ENCODE measurements around the gene DLX3. TPM values are rescaled to one million over a fixed set of nuclear protein-coding genes. Genes with fewer than 3 reads are reported as not detected.

Gene DLX3
- total RNA-seq, 1 experiment from 2014 or later = 1.2 TPM

DNA sequence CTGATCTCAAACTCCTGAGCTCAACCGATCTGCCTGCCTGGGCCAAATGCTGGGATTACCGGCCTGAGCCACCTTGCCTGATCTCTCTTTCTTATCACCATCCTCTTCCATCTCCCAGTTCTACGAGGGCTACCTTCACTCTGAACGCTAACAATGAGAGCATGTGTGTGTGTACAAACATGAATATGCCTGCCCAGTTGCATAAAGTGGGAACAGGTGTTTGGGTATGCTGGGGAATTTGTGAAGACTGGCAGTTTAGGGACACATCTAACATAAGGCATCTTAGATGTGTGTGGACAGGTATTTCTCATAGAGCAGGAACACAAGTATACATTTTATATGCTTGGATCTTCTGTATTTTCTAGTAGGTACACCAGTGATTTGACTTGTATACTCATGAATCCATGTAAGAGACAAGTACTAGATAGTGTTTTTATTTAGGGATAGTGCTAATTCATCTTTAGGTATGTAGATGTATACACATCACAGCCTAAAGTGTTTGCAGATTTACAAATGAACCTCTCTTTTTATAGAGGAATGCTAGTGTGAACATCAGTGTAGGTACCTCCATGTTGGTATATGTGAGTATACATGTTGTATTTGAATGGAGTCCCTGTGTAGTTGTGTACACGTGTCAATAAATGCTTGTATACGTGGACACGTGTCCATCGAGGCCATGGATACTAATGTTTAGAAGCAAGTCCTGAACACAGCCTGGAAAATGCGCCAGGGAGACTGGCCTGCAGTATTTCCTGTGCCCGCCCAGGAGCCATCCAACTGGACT, 27.2 kb downstream of the DLX3 start:
- H4K20me1 ChIP-seq (ENCODE audit: insufficient read depth) = no peaks in the 10 kb centered on the region
- no peaks in the 10 kb centered on the region for H3K9me2 ChIP-seq (ENCODE audit: insufficient read depth)
- CTCF ChIA-PET = no interaction called here
- no peaks in the 10 kb centered on the region for H3K9me3 ChIP-seq (ENCODE audit: insufficient read depth, low read depth)
- peak overlapping the region; percentile 74 for H3K4me2 ChIP-seq
- H3K4me3 ChIP-seq = peak overlapping the region; percentile 52
- TF ChIP-seq, protein P1, sequence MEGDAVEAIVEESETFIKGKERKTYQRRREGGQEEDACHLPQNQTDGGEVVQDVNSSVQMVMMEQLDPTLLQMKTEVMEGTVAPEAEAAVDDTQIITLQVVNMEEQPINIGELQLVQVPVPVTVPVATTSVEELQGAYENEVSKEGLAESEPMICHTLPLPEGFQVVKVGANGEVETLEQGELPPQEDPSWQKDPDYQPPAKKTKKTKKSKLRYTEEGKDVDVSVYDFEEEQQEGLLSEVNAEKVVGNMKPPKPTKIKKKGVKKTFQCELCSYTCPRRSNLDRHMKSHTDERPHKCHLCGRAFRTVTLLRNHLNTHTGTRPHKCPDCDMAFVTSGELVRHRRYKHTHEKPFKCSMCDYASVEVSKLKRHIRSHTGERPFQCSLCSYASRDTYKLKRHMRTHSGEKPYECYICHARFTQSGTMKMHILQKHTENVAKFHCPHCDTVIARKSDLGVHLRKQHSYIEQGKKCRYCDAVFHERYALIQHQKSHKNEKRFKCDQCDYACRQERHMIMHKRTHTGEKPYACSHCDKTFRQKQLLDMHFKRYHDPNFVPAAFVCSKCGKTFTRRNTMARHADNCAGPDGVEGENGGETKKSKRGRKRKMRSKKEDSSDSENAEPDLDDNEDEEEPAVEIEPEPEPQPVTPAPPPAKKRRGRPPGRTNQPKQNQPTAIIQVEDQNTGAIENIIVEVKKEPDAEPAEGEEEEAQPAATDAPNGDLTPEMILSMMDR (conservative IDR thresholded peaks at IDR 0.05) = no peak
- TF ChIP-seq EZH2 (IDR thresholded peaks at IDR 0.05; ENCODE audit: low read depth) = no peak
- H3K79me2 ChIP-seq (ENCODE audit: low read depth) = no peaks in the 10 kb centered on the region
- no peak for DNase-seq
- H2AFZ ChIP-seq = peak overlapping the region; percentile 64; the same call in 1 of the 2 replicates
- no peak overlapping the region for H3K27ac ChIP-seq
- H3K4me1 ChIP-seq (replicated peaks; ENCODE audit: insufficient read depth) = peaks cover 5% of the 10 kb centered on the region; the same call in 1 of the 2 replicates
- POLR2A ChIA-PET (ENCODE audit: unreplicated experiment) = no interaction called here
- BruUV-seq (replicated peaks) = no TSS peak
- no peaks in the 10 kb centered on the region for H3K36me3 ChIP-seq (ENCODE audit: low read depth)
- intact Hi-C loops (cut with micrococcal nuclease; ENCODE audit: unreplicated experiment) = no loop called here
- peaks cover 62% of the 10 kb centered on the region for H3K27me3 ChIP-seq (ENCODE audit: insufficient read depth, low read depth)
- H3F3A ChIP-seq (ENCODE audit: insufficient read depth, low read depth) = peaks cover 27% of the 10 kb centered on the region

DNA sequence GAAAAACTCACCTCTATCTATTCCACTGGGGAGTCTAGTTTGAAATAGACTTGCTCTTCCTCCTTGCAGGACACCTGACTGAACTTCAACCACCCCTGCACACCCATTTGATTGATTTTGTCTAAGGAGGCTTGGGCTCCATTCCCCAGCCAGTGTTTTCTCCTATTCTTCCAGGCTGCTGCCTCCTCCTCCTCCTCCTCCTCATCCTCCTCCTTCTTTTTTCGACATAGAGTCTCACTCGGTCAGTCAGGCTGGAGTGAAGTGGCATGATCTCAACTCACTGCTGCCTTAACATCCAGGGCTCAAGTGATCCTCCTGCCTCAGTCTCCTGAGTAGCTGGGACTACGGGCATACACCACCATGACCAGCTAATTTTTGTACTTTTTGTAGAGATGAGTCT, 27.8 kb downstream of the DLX3 start:
- ChIA-PET CTCF (interaction anchor here (0.5 kb wide), 1 partner anchor 57 kb away, joined by 4 read pairs; no protein-coding TSS in a partner anchor), POLR2A (ENCODE audit: unreplicated experiment) (no interaction called here)
- Histone ChIP-seq H2AFZ (no peak overlapping the region), H3K4me3 (no peak overlapping the region), H3K9me2 (ENCODE audit: insufficient read depth) (no peaks in the 10 kb centered on the region), H3F3A (ENCODE audit: insufficient read depth, low read depth) (peaks cover 27% of the 10 kb centered on the region), H3K36me3 (ENCODE audit: low read depth) (no peaks in the 10 kb centered on the region), H3K4me2 (no peak overlapping the region), H4K20me1 (ENCODE audit: insufficient read depth) (no peaks in the 10 kb centered on the region), H3K27me3 (ENCODE audit: insufficient read depth, low read depth) (peaks cover 56% of the 10 kb centered on the region), H3K79me2 (ENCODE audit: low read depth) (no peaks in the 10 kb centered on the region), H3K4me1 (replicated peaks; ENCODE audit: insufficient read depth) (peaks cover 5% of the 10 kb centered on the region; the same call in 1 of the 2 replicates), H3K27ac (no peak overlapping the region), H3K9me3 (ENCODE audit: insufficient read depth, low read depth) (no peaks in the 10 kb centered on the region)
- no TSS peak for BruUV-seq (replicated peaks)
- DNase-seq = no peak
- TF ChIP-seq EZH2 (IDR thresholded peaks at IDR 0.05; ENCODE audit: low read depth) = no peak
- TF ChIP-seq, protein P1 (conservative IDR thresholded peaks at IDR 0.05) = no peak
- intact Hi-C loops (cut with micrococcal nuclease; ENCODE audit: unreplicated experiment) = no loop called here

DNA sequence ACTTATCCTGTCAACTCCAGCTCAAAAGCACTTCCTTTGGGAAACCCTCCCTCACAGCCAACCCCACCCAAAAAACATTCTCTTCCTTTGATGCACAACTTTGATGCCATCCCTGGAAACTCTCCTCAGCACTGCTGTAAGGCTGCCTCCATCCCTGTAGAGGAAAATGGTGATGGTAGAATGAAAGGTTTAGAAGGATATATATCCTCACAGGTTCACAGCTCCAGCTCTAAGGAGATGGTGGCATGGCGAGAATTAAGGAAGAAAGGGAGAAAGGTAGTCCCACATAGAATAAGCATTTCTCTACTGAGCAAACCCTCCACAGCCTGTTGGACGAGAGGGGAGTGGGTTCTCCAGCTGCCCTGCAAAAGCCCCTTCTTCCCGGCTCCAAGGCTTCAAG, 28.3 kb downstream of the DLX3 start:
- no TSS peak for BruUV-seq (replicated peaks)
- ChIA-PET CTCF (interaction anchor here (0.5 kb wide), 1 partner anchor 56 kb away, joined by 4 read pairs; no protein-coding TSS in a partner anchor), POLR2A (ENCODE audit: unreplicated experiment) (no interaction called here)
- TF ChIP-seq, protein P1 (conservative IDR thresholded peaks at IDR 0.05) = no peak
- H2AFZ ChIP-seq = no peak overlapping the region
- no peak for DNase-seq
- no peak overlapping the region for H3K4me3 ChIP-seq
- H4K20me1 ChIP-seq (ENCODE audit: insufficient read depth) = no peaks in the 10 kb centered on the region
- H3K9me2 ChIP-seq (ENCODE audit: insufficient read depth) = no peaks in the 10 kb centered on the region
- no peak overlapping the region for H3K27ac ChIP-seq
- H3K4me1 ChIP-seq (replicated peaks; ENCODE audit: insufficient read depth) = peaks cover 5% of the 10 kb centered on the region; the same call in 1 of the 2 replicates
- H3K36me3 ChIP-seq (ENCODE audit: low read depth) = no peaks in the 10 kb centered on the region
- peaks cover 27% of the 10 kb centered on the region for H3F3A ChIP-seq (ENCODE audit: insufficient read depth, low read depth)
- H3K9me3 ChIP-seq (ENCODE audit: insufficient read depth, low read depth) = no peaks in the 10 kb centered on the region
- H3K4me2 ChIP-seq = no peak overlapping the region
- intact Hi-C loops (cut with micrococcal nuclease; ENCODE audit: unreplicated experiment) = no loop called here
- no peaks in the 10 kb centered on the region for H3K79me2 ChIP-seq (ENCODE audit: low read depth)
- H3K27me3 ChIP-seq (ENCODE audit: insufficient read depth, low read depth) = peaks cover 52% of the 10 kb centered on the region

All from PC-9 (cell line).